ENCODE measurements around the gene TBC1D5.

GRCh38 chr3:17278006-17278405 lies 464.4 kb downstream of the TBC1D5 start:
- TF ChIP-seq CTCF (conservative IDR thresholded peaks at IDR 0.05) (no peak), ZFX (IDR thresholded peaks at IDR 0.05) (no peak)
